Body of pancreas (tissue), 4 donors: ENCODE measurements around the gene TBC1D7.

Source experiments
- POLR2A ChIP-seq, 3 donors: fragments of 450-650 bp; IDR thresholded peaks; one replicate each; pipeline ENCODE4 v1.6.1; 2016; ENCODE audit warnings: antibody characterized with exemption in 3 of 3, mild to moderate bottlenecking in 2 of 3
- TF ChIP-seq, protein P1 (sequence below), 7 experiments: fragments of 450-650 bp in 4 of 7; fragments of 200-600 bp in 3 of 7; sonication (generic) in 3 of 7; IDR thresholded peaks; one replicate each; pipeline ENCODE4 v1.5.1; 2016 to 2019; ENCODE audit warnings: antibody characterized with exemption in 7 of 7

DNA sequence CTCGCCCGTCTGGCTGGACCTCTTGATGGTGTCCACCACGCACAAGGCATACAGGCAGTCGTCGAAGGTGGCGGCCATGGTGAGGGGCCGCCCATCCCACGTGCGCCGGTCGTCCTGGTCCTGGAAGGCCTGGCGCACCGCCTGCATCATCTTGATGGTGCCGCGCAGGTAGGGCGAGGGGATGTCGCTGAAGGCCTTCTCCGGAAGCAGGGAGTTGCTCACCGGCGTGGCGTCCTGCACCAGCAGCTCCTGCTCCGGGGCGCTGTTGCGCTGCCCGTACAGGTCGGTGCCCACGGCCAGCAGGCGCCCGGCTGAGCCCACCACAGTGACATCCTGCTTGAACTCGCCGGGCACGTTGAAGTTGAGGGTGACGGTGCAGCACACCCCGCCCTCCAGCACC lies 36.5 kb upstream of the TBC1D7 start:
- TF ChIP-seq, protein P1, sequence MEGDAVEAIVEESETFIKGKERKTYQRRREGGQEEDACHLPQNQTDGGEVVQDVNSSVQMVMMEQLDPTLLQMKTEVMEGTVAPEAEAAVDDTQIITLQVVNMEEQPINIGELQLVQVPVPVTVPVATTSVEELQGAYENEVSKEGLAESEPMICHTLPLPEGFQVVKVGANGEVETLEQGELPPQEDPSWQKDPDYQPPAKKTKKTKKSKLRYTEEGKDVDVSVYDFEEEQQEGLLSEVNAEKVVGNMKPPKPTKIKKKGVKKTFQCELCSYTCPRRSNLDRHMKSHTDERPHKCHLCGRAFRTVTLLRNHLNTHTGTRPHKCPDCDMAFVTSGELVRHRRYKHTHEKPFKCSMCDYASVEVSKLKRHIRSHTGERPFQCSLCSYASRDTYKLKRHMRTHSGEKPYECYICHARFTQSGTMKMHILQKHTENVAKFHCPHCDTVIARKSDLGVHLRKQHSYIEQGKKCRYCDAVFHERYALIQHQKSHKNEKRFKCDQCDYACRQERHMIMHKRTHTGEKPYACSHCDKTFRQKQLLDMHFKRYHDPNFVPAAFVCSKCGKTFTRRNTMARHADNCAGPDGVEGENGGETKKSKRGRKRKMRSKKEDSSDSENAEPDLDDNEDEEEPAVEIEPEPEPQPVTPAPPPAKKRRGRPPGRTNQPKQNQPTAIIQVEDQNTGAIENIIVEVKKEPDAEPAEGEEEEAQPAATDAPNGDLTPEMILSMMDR (IDR thresholded peaks at IDR 0.05) = no peak
- no peak for TF ChIP-seq POLR2A (IDR thresholded peaks at IDR 0.05)
